GM23338 (cell line): Measurements from ENCODE around the gene LIMCH1. TPM values are rescaled to one million over a fixed set of nuclear protein-coding genes. Genes with fewer than 3 reads are reported as not detected.

Experiments used
- ATAC-seq: fragments of 200-7000 bp; cut with Tn5 transposase; 3 replicates; pipeline ENCODE4 v1.9.1; 2020
- DNase-seq: peaks from one replicate; pipeline ENCODE4 v3.0.0-alpha.2; 2015; ENCODE audit warnings: low spot score
- H2AFZ ChIP-seq: fragments of 200-600 bp; sonication (generic); 2 replicates; pipeline ENCODE4 v1.8.0; 2016; ENCODE audit warnings: antibody characterized with exemption, mild to moderate bottlenecking, moderate library complexity
- H3F3A ChIP-seq: fragments of 200-600 bp; sonication (generic); replicated peaks from 2 replicates; pipeline ENCODE4 v1.8.0; 2017; ENCODE audit warnings: antibody characterized with exemption, mixed run types, low read depth
- H3K27ac ChIP-seq: fragments of 200-600 bp; sonication (generic); 2 replicates; pipeline ENCODE4 v1.6.1; 2016; ENCODE audit warnings: low read depth
- H3K27me3 ChIP-seq: fragments of 200-600 bp; sonication (generic); 2 replicates; pipeline ENCODE4 v1.8.0; 2016; ENCODE audit warnings: mild to moderate bottlenecking, mixed run types, moderate library complexity; ENCODE audit not compliant: insufficient read depth
- H3K36me3 ChIP-seq: fragments of 200-600 bp; sonication (generic); 2 replicates; pipeline ENCODE4 v1.8.0; 2016; ENCODE audit warnings: mild to moderate bottlenecking; ENCODE audit not compliant: insufficient read depth
- H3K4me1 ChIP-seq: fragments of 200-600 bp; sonication (generic); 2 replicates; pipeline ENCODE4 v1.8.0; 2016; ENCODE audit warnings: mild to moderate bottlenecking, moderate library complexity; ENCODE audit not compliant: insufficient read depth
- H3K4me2 ChIP-seq: fragments of 200-600 bp; sonication (generic); 2 replicates; pipeline ENCODE4 v1.7.1; 2017; ENCODE audit warnings: mixed run types
- H3K4me3 ChIP-seq: fragments of 200-600 bp; sonication (generic); 2 replicates; pipeline ENCODE4 v1.6.1; 2016; ENCODE audit warnings: mixed run types
- H3K79me2 ChIP-seq: fragments of 200-600 bp; sonication (generic); replicated peaks from 2 replicates; pipeline ENCODE4 v1.8.0; 2017; ENCODE audit warnings: mild to moderate bottlenecking; ENCODE audit not compliant: insufficient read depth
- H3K9me2 ChIP-seq: fragments of 200-600 bp; sonication (generic); 2 replicates; pipeline ENCODE4 v1.8.0; 2017; ENCODE audit not compliant: insufficient read depth
- H4K20me1 ChIP-seq: fragments of 200-600 bp; sonication (generic); replicated peaks from 2 replicates; pipeline ENCODE4 v1.8.0; 2017; ENCODE audit warnings: mild to moderate bottlenecking; ENCODE audit not compliant: insufficient read depth
- H3K27ac Mint-ChIP-seq: 2 replicates; pipeline ENCODE4 v1.8.0; 2020; ENCODE audit warnings: inconsistent platforms, mild to moderate bottlenecking, moderate library complexity, mixed read lengths
- H3K27me3 Mint-ChIP-seq: 3 replicates; pipeline ENCODE4 v1.8.0; 2022; ENCODE audit warnings: low read depth, mild to moderate bottlenecking, moderate library complexity, mixed read lengths, inconsistent platforms; ENCODE audit not compliant: insufficient read depth, poor library complexity
- H3K36me3 Mint-ChIP-seq: 3 replicates; pipeline ENCODE4 v1.8.0; 2021; ENCODE audit warnings: low read depth, mild to moderate bottlenecking, inconsistent platforms, moderate library complexity, mixed read lengths
- H3K4me1 Mint-ChIP-seq: 3 replicates; pipeline ENCODE4 v1.8.0; 2020; ENCODE audit warnings: mild to moderate bottlenecking, inconsistent platforms, mixed read lengths
- H3K4me3 Mint-ChIP-seq: 3 replicates; pipeline ENCODE4 v1.8.0; 2021; ENCODE audit warnings: moderate library complexity, mild to moderate bottlenecking, inconsistent platforms, mixed read lengths
- H3K9me3 Mint-ChIP-seq: 3 replicates; pipeline ENCODE4 v1.8.0; 2020; ENCODE audit warnings: moderate library complexity, mild to moderate bottlenecking, inconsistent platforms, mixed read lengths
- CREB1 ChIP-seq: fragments of 250-450 bp; sonication (Bioruptor Pico); IDR thresholded peaks from 2 replicates; pipeline ENCODE4 v1.5.0; 2020; ENCODE audit warnings: low read depth, mild to moderate bottlenecking, moderate library complexity
- EZH2 ChIP-seq: fragments of 200-600 bp; sonication (generic); IDR thresholded peaks from one replicate; pipeline ENCODE4 v1.8.0; 2017; ENCODE audit warnings: antibody characterized with exemption, mild to moderate bottlenecking, low read depth; ENCODE audit not compliant: unreplicated experiment
- EZH2phosphoT487 ChIP-seq: fragments of 200-600 bp; sonication (generic); IDR thresholded peaks from one replicate; pipeline ENCODE4 v1.8.1; 2018; ENCODE audit warnings: antibody characterized with exemption; ENCODE audit not compliant: unreplicated experiment
- JUNB ChIP-seq: IDR thresholded peaks from one replicate; pipeline ENCODE4 v1.6.1; 2016; ENCODE audit warnings: antibody characterized with exemption; ENCODE audit not compliant: unreplicated experiment
- NANOG ChIP-seq: IDR thresholded peaks from 2 replicates; pipeline ENCODE4 v1.6.1; 2016; ENCODE audit warnings: antibody characterized with exemption, borderline replicate concordance
- POLR2AphosphoS5 ChIP-seq: IDR thresholded peaks from 2 replicates; pipeline ENCODE4 v1.6.1; 2016; ENCODE audit warnings: antibody characterized with exemption, low read depth
- STAT1 ChIP-seq: IDR thresholded peaks from one replicate; pipeline ENCODE4 v1.6.1; 2016; ENCODE audit warnings: antibody characterized with exemption; ENCODE audit not compliant: unreplicated experiment
- ZNF114 ChIP-seq: fragments of 250-450 bp; sonication (Bioruptor Pico); IDR thresholded peaks from 2 replicates; pipeline ENCODE4 v1.5.0; 2020; ENCODE audit warnings: mild to moderate bottlenecking, moderate library complexity
- ZNF331 ChIP-seq: fragments of 250-450 bp; sonication (Bioruptor Pico); IDR thresholded peaks from 2 replicates; pipeline ENCODE4 v1.5.0; 2020; ENCODE audit warnings: low read depth, mild to moderate bottlenecking, moderate library complexity
- polyA plus RNA-seq: library from polyadenylated mRNA; unstranded; fragments of >200 nt; fragmentation: Nextera tagmentation; extraction: Ambion mirVana; gene quantifications from 2 replicates; pipeline ENCODE4 v1.2.1, GENCODE V29; 2016
- total RNA-seq: library from RNA; depleted of rRNA; stranded (reverse); fragments of >200 nt; shearing (Covaris generic); gene quantifications from 2 replicates; pipeline ENCODE4 v1.2.3, GENCODE V29; 2014
- TF ChIP-seq, protein P1 (sequence below): IDR thresholded peaks from 2 replicates; pipeline ENCODE4 v1.6.1; 2016; ENCODE audit warnings: antibody characterized with exemption
- TF ChIP-seq, protein P2 (sequence below): IDR thresholded peaks from one replicate; pipeline ENCODE4 v1.6.1; 2018; ENCODE audit warnings: antibody characterized with exemption; ENCODE audit not compliant: unreplicated experiment
- TF ChIP-seq, protein P3 (sequence below), 2 experiments: fragments of 200-600 bp in 1 of 2; sonication (generic) in 1 of 2; conservative IDR thresholded peaks; 2 replicates each; pipeline versions ENCODE4 v1.5.1 to v1.6.1; 2016 to 2017; ENCODE audit warnings: antibody characterized with exemption in 2 of 2, low read depth in 2 of 2, mild to moderate bottlenecking in 2 of 2, moderate library complexity in 1 of 2
- TF ChIP-seq, protein P4 (sequence below): fragments of 250-450 bp; sonication (Bioruptor Pico); IDR thresholded peaks from 2 replicates; pipeline ENCODE4 v1.5.0; 2020; ENCODE audit warnings: mild to moderate bottlenecking, moderate library complexity

Gene LIMCH1
- total and polyA plus RNA-seq, 2 experiments from 2014 or later = 1.5 TPM

DNA sequence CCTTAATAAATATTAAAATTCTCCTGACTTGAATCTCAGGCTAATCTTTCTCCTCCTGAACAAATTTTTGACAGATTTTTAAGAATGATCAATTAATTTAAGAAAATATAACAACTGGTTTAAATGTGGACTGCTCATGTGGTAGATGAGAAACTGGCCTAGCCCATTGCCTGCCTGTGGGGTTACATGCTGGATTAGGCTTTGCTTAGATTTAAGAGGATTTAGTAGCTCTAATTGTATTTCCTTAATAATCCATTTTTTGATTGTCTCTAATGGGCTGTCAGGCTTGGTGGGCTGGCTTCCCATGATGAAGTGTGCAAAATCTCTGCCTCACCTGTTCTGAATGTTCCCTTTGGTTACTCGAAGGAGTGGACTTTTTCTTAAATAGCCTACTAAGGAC is 27.8 kb upstream of the LIMCH1 start:
- Histone ChIP-seq H4K20me1 (no peaks in the 10 kb centered on the region), H3K4me2 (no peak overlapping the region), H3K27ac (no peak overlapping the region), H3K27me3 (no peaks in the 10 kb centered on the region), H3K79me2 (no peaks in the 10 kb centered on the region), H3K9me2 (peaks cover 5% of the 10 kb centered on the region; the same call in 1 of the 2 replicates), H2AFZ (no peak overlapping the region), H3K4me1 (no peaks in the 10 kb centered on the region), H3K4me3 (no peak overlapping the region), H3K36me3 (no peaks in the 10 kb centered on the region), H3F3A (no peaks in the 10 kb centered on the region)
- Mint-ChIP-seq H3K27ac (no peak overlapping the region), H3K9me3 (no peaks in the 10 kb centered on the region), H3K27me3 (no peaks in the 10 kb centered on the region), H3K4me1 (no peaks in the 10 kb centered on the region), H3K4me3 (no peak overlapping the region), H3K36me3 (no peaks in the 10 kb centered on the region)
- ATAC-seq (no peak), DNase-seq (no peak)
- TF ChIP-seq, protein P1, sequence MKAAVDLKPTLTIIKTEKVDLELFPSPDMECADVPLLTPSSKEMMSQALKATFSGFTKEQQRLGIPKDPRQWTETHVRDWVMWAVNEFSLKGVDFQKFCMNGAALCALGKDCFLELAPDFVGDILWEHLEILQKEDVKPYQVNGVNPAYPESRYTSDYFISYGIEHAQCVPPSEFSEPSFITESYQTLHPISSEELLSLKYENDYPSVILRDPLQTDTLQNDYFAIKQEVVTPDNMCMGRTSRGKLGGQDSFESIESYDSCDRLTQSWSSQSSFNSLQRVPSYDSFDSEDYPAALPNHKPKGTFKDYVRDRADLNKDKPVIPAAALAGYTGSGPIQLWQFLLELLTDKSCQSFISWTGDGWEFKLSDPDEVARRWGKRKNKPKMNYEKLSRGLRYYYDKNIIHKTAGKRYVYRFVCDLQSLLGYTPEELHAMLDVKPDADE = no peak
- TF ChIP-seq STAT1 = no peak
- TF ChIP-seq, protein P2, sequence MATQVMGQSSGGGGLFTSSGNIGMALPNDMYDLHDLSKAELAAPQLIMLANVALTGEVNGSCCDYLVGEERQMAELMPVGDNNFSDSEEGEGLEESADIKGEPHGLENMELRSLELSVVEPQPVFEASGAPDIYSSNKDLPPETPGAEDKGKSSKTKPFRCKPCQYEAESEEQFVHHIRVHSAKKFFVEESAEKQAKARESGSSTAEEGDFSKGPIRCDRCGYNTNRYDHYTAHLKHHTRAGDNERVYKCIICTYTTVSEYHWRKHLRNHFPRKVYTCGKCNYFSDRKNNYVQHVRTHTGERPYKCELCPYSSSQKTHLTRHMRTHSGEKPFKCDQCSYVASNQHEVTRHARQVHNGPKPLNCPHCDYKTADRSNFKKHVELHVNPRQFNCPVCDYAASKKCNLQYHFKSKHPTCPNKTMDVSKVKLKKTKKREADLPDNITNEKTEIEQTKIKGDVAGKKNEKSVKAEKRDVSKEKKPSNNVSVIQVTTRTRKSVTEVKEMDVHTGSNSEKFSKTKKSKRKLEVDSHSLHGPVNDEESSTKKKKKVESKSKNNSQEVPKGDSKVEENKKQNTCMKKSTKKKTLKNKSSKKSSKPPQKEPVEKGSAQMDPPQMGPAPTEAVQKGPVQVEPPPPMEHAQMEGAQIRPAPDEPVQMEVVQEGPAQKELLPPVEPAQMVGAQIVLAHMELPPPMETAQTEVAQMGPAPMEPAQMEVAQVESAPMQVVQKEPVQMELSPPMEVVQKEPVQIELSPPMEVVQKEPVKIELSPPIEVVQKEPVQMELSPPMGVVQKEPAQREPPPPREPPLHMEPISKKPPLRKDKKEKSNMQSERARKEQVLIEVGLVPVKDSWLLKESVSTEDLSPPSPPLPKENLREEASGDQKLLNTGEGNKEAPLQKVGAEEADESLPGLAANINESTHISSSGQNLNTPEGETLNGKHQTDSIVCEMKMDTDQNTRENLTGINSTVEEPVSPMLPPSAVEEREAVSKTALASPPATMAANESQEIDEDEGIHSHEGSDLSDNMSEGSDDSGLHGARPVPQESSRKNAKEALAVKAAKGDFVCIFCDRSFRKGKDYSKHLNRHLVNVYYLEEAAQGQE = no peak
- no peak for TF ChIP-seq ZNF114
- no peak for TF ChIP-seq EZH2phosphoT487
- TF ChIP-seq, protein P3, sequence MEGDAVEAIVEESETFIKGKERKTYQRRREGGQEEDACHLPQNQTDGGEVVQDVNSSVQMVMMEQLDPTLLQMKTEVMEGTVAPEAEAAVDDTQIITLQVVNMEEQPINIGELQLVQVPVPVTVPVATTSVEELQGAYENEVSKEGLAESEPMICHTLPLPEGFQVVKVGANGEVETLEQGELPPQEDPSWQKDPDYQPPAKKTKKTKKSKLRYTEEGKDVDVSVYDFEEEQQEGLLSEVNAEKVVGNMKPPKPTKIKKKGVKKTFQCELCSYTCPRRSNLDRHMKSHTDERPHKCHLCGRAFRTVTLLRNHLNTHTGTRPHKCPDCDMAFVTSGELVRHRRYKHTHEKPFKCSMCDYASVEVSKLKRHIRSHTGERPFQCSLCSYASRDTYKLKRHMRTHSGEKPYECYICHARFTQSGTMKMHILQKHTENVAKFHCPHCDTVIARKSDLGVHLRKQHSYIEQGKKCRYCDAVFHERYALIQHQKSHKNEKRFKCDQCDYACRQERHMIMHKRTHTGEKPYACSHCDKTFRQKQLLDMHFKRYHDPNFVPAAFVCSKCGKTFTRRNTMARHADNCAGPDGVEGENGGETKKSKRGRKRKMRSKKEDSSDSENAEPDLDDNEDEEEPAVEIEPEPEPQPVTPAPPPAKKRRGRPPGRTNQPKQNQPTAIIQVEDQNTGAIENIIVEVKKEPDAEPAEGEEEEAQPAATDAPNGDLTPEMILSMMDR (conservative IDR thresholded peaks at IDR 0.05; ENCODE audit: low read depth in 2 of 2) = no peak
- TF ChIP-seq EZH2 = no peak
- TF ChIP-seq CREB1 = no peak
- TF ChIP-seq JUNB = no peak
- no peak for TF ChIP-seq ZNF331 (CRISPR knock-in tag)
- TF ChIP-seq POLR2AphosphoS5 = no peak
- TF ChIP-seq, protein P4, sequence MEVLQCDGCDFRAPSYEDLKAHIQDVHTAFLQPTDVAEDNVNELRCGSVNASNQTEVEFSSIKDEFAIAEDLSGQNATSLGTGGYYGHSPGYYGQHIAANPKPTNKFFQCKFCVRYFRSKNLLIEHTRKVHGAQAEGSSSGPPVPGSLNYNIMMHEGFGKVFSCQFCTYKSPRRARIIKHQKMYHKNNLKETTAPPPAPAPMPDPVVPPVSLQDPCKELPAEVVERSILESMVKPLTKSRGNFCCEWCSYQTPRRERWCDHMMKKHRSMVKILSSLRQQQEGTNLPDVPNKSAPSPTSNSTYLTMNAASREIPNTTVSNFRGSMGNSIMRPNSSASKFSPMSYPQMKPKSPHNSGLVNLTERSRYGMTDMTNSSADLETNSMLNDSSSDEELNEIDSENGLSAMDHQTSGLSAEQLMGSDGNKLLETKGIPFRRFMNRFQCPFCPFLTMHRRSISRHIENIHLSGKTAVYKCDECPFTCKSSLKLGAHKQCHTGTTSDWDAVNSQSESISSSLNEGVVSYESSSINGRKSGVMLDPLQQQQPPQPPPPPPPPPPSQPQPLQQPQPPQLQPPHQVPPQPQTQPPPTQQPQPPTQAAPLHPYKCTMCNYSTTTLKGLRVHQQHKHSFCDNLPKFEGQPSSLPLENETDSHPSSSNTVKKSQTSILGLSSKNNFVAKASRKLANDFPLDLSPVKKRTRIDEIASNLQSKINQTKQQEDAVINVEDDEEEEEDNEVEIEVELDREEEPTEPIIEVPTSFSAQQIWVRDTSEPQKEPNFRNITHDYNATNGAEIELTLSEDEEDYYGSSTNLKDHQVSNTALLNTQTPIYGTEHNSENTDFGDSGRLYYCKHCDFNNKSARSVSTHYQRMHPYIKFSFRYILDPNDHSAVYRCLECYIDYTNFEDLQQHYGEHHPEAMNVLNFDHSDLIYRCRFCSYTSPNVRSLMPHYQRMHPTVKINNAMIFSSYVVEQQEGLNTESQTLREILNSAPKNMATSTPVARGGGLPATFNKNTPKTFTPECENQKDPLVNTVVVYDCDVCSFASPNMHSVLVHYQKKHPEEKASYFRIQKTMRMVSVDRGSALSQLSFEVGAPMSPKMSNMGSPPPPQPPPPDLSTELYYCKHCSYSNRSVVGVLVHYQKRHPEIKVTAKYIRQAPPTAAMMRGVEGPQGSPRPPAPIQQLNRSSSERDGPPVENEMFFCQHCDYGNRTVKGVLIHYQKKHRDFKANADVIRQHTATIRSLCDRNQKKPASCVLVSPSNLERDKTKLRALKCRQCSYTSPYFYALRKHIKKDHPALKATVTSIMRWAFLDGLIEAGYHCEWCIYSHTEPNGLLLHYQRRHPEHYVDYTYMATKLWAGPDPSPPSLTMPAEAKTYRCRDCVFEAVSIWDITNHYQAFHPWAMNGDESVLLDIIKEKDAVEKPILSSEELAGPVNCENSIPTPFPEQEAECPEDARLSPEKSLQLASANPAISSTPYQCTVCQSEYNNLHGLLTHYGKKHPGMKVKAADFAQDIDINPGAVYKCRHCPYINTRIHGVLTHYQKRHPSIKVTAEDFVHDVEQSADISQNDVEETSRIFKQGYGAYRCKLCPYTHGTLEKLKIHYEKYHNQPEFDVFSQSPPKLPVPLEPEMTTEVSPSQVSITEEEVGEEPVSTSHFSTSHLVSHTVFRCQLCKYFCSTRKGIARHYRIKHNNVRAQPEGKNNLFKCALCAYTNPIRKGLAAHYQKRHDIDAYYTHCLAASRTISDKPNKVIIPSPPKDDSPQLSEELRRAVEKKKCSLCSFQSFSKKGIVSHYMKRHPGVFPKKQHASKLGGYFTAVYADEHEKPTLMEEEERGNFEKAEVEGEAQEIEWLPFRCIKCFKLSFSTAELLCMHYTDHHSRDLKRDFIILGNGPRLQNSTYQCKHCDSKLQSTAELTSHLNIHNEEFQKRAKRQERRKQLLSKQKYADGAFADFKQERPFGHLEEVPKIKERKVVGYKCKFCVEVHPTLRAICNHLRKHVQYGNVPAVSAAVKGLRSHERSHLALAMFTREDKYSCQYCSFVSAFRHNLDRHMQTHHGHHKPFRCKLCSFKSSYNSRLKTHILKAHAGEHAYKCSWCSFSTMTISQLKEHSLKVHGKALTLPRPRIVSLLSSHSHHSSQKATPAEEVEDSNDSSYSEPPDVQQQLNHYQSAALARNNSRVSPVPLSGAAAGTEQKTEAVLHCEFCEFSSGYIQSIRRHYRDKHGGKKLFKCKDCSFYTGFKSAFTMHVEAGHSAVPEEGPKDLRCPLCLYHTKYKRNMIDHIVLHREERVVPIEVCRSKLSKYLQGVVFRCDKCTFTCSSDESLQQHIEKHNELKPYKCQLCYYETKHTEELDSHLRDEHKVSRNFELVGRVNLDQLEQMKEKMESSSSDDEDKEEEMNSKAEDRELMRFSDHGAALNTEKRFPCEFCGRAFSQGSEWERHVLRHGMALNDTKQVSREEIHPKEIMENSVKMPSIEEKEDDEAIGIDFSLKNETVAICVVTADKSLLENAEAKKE (CRISPR knock-in tag) = no peak
- no peak for TF ChIP-seq NANOG
